ENCODE measurements around the gene RPA3. TPM values are rescaled to one million over a fixed set of nuclear protein-coding genes. Genes with fewer than 3 reads are reported as not detected.

RPA3 gene
- polyA plus RNA-seq, 1 experiment, result 9.2 TPM

GRCh38 chr7:7761974-7762779 lies 43.8 kb upstream of the RPA3 start:
- ChIA-PET POLR2A (no interaction called here), CTCF (interaction anchor here (0.7 to 5.9 kb wide), 6 partner anchors 10 to 428 kb away, joined by 3 to 45 read pairs (median 4); no protein-coding TSS in a partner anchor)
- no peak for DNase-seq (ENCODE audit: low read depth)
- H3K4me3 ChIP-seq (ENCODE audit: low read depth, low read length), result no peak overlapping the region
- H3K27me3 ChIP-seq (ENCODE audit: control insufficient read depth, insufficient read depth, low read length), result no peaks in the 10 kb centered on the region
- H3K36me3 ChIP-seq (ENCODE audit: control insufficient read depth, insufficient read depth, low read length), result no peaks in the 10 kb centered on the region
- TF ChIP-seq CTCF (IDR thresholded peaks at IDR 0.05; ENCODE audit: insufficient read depth, low read depth, low read length), result no peak

GRCh38 chr7:7761340-7761973 lies 43.0 kb upstream of the RPA3 start:
- no peaks in the 10 kb centered on the region for H3K27me3 ChIP-seq (ENCODE audit: control insufficient read depth, insufficient read depth, low read length)
- CTCF ChIA-PET, result interaction anchor here (0.7 to 5.9 kb wide), 10 partner anchors 8 to 429 kb away, joined by 3 to 45 read pairs (median 6); no protein-coding TSS in a partner anchor
- H3K36me3 ChIP-seq (ENCODE audit: control insufficient read depth, insufficient read depth, low read length), result no peaks in the 10 kb centered on the region
- DNase-seq (ENCODE audit: low read depth), result peak; percentile 17
- H3K4me3 ChIP-seq (ENCODE audit: low read depth, low read length), result no peak overlapping the region
- 0 out of 2 replicates have a peak, but pooled peaks have one; percentile 20 for TF ChIP-seq CTCF (IDR thresholded peaks at IDR 0.05; ENCODE audit: insufficient read depth, low read depth, low read length)
- POLR2A ChIA-PET, result interaction anchor here (0.6 kb wide), 1 partner anchor 281 kb away, joined by 3 read pairs; no protein-coding TSS in a partner anchor

- H3K36me3 ChIP-seq (ENCODE audit: control insufficient read depth, insufficient read depth, low read length), result no peaks in the 10 kb centered on the region
- no peak for TF ChIP-seq CTCF (IDR thresholded peaks at IDR 0.05; ENCODE audit: insufficient read depth, low read depth, low read length)
- ChIA-PET POLR2A (no interaction called here), CTCF (interaction anchor here (5.9 kb wide), 1 partner anchor 77 kb away, joined by 45 read pairs; no protein-coding TSS in a partner anchor)
- H3K4me3 ChIP-seq (ENCODE audit: low read depth, low read length), result no peak overlapping the region
- no peak for DNase-seq (ENCODE audit: low read depth)
- H3K27me3 ChIP-seq (ENCODE audit: control insufficient read depth, insufficient read depth, low read length), result no peaks in the 10 kb centered on the region
These were observed 39.2 kb upstream of the RPA3 start for GRCh38 chr7:7757576-7757975.

GRCh38 chr7:7756577-7756976 lies 38.2 kb upstream of the RPA3 start:
- DNase-seq (ENCODE audit: low read depth), result no peak
- CTCF ChIA-PET, result interaction anchor here (5.9 kb wide), 1 partner anchor 76 kb away, joined by 45 read pairs; no protein-coding TSS in a partner anchor
- Histone ChIP-seq H3K36me3 (ENCODE audit: control insufficient read depth, insufficient read depth, low read length) (no peaks in the 10 kb centered on the region), H3K4me3 (ENCODE audit: low read depth, low read length) (no peak overlapping the region), H3K27me3 (ENCODE audit: control insufficient read depth, insufficient read depth, low read length) (no peaks in the 10 kb centered on the region)
- no peak for TF ChIP-seq CTCF (IDR thresholded peaks at IDR 0.05; ENCODE audit: insufficient read depth, low read depth, low read length)
- POLR2A ChIA-PET, result no interaction called here

All from BJ (cell line).